HepG2 (cell line): ENCODE data around the gene GLRB. TPM values are rescaled to one million over a fixed set of nuclear protein-coding genes. Genes with fewer than 3 reads are reported as not detected.

ENCODE experiments used
- ATAC-seq: fragments of 200-7000 bp; cut with Tn5 transposase; 3 replicates; pipeline ENCODE4 v1.9.1; 2020; ENCODE audit warnings: mild to moderate bottlenecking, moderate library complexity
- Bru-seq: library from RNA; stranded (reverse); fragments of 400-500 nt; gene quantifications from one replicate; lab custom pipeline; 2021; lab: Mats Ljungman, UMichigan
- BruChase-seq, 2 experiments: library from RNA; stranded (reverse); fragments of 400-500 nt; gene quantifications; one replicate each; lab custom pipeline; 2021; lab: Mats Ljungman, UMichigan
- BruUV-seq: library from RNA; stranded (reverse); fragments of 400-500 nt; replicated peaks from 2 replicates; lab custom pipeline; 2021; lab: Mats Ljungman, UMichigan
- CTCF ChIA-PET: fragments of 300-600 bp; formaldehyde crosslinking; extraction: SDS; loops from one replicate; lab custom pipeline; 2021; ENCODE audit warnings: low total read pairs, inconsistent platforms, low intra/inter-chr PET ratio; lab: Yijun Ruan, JAX
- POLR2A ChIA-PET: fragments of 350-600 bp; sonication (Branson Sonifier 250); formaldehyde crosslinking; loops from one replicate; lab custom pipeline; 2020; ENCODE audit warnings: antibody characterized with exemption, inconsistent platforms; lab: Yijun Ruan, JAX
- DNase-seq: peaks from one replicate; pipeline ENCODE4 v3.0.0-alpha.2; 2015; ENCODE audit warnings: low spot score
- FAIRE-seq: peaks from 3 replicates; lab custom pipeline; 2011; peaks lifted over from hg19 to GRCh38; lab: Jason Lieb, UNC
- H2AFZ ChIP-seq: one replicate; pipeline ENCODE4 v1.6.1; 2011; ENCODE audit warnings: low read length, inconsistent platforms
- H3K27ac ChIP-seq: fragments of 300-600 bp; 3 replicates; pipeline ENCODE4 v1.8.0; 2011; ENCODE audit warnings: mixed run types, mild to moderate bottlenecking, mixed read lengths, low read length, inconsistent platforms; ENCODE audit not compliant: insufficient read depth; ENCODE audit errors: extremely low read length
- H3K27me3 ChIP-seq, 2 experiments: fragments of 200-600 bp in 1 of 2; 2 replicates in 1 of 2; 3 replicates in 1 of 2; pipeline versions ENCODE4 v1.6.0 to v1.8.0; 2011; ENCODE audit warnings: low read length in 2 of 2, mild to moderate bottlenecking in 2 of 2, moderate library complexity in 2 of 2, inconsistent platforms in 1 of 2; ENCODE audit not compliant: insufficient read depth in 2 of 2, control insufficient read depth in 1 of 2
- H3K36me3 ChIP-seq, 2 experiments: fragments of 200-600 bp in 1 of 2; replicated peaks in 1 of 2; 2 replicates in 1 of 2; 3 replicates in 1 of 2; pipeline versions ENCODE4 v1.5.1 to v1.8.0; 2011; ENCODE audit warnings: low read length in 2 of 2, inconsistent platforms in 1 of 2; ENCODE audit not compliant: insufficient read depth in 2 of 2, control insufficient read depth in 1 of 2
- H3K4me1 ChIP-seq: 2 replicates; pipeline ENCODE4 v1.5.1; 2012; ENCODE audit warnings: low read length, inconsistent platforms; ENCODE audit not compliant: insufficient read depth
- H3K4me2 ChIP-seq: 2 replicates; pipeline ENCODE4 v1.6.0; 2011; ENCODE audit warnings: low read depth, low read length, inconsistent platforms
- H3K4me3 ChIP-seq, 3 experiments: fragments of 200-600 bp in 1 of 3; sonication (generic), shearing (Covaris generic) in 1 of 3; replicated peaks in 1 of 3; 2 replicates each; pipeline ENCODE4 v1.5.1; 2011 to 2016; ENCODE audit warnings: low read length in 3 of 3, inconsistent platforms in 2 of 3, low read depth in 2 of 3, mild to moderate bottlenecking in 2 of 3, control low read depth in 1 of 3, mixed read lengths in 1 of 3; ENCODE audit not compliant: insufficient read depth in 1 of 3
- H3K79me2 ChIP-seq: one replicate; pipeline ENCODE4 v1.6.1; 2011; ENCODE audit warnings: low read length, inconsistent platforms; ENCODE audit not compliant: insufficient read depth
- H3K9ac ChIP-seq: 2 replicates; pipeline ENCODE4 v1.6.0; 2011; ENCODE audit warnings: mild to moderate bottlenecking, low read depth, low read length, inconsistent platforms; ENCODE audit not compliant: insufficient read depth
- H3K9me3 ChIP-seq: 2 replicates; pipeline ENCODE4 v1.5.1; 2012; ENCODE audit warnings: mild to moderate bottlenecking, low read length
- H4K20me1 ChIP-seq: 2 replicates; pipeline ENCODE4 v1.6.0; 2011; ENCODE audit warnings: inconsistent platforms, mild to moderate bottlenecking, low read length, moderate library complexity; ENCODE audit not compliant: insufficient read depth
- ATM ChIP-seq: fragments of 450-650 bp; IDR thresholded peaks from 2 replicates; pipeline ENCODE4 v1.7.1; 2017; ENCODE audit warnings: mild to moderate bottlenecking, borderline replicate concordance
- RBAK ChIP-seq: sonication (generic); formaldehyde crosslinking; IDR thresholded peaks from 2 replicates; pipeline ENCODE4 v1.5.1; 2020; ENCODE audit warnings: mild to moderate bottlenecking, missing genetic modification reagents
- SUZ12 ChIP-seq: fragments of 150-350 bp; IDR thresholded peaks from 2 replicates; pipeline ENCODE4 v1.6.1; 2014; ENCODE audit warnings: low read depth, low read length
- TEAD2 ChIP-seq: sonication (generic); formaldehyde crosslinking; IDR thresholded peaks from 2 replicates; pipeline ENCODE4 v1.9.0; 2021; ENCODE audit warnings: missing genetic modification reagents
- ZBTB8A ChIP-seq: sonication (generic); formaldehyde crosslinking; IDR thresholded peaks from 2 replicates; pipeline ENCODE4 v1.4.0; 2020; ENCODE audit warnings: mild to moderate bottlenecking, low read depth, missing genetic modification reagents, borderline replicate concordance
- ZFY ChIP-seq: sonication (generic); formaldehyde crosslinking; IDR thresholded peaks from 2 replicates; pipeline ENCODE4 v1.4.0; 2020; ENCODE audit warnings: missing genetic modification reagents
- ZMYM4 ChIP-seq: sonication (generic); formaldehyde crosslinking; IDR thresholded peaks from 2 replicates; pipeline ENCODE4 v1.8.1; 2023; ENCODE audit warnings: mild to moderate bottlenecking, missing genetic modification reagents
- ZNF263 ChIP-seq: sonication (generic); formaldehyde crosslinking; IDR thresholded peaks from 2 replicates; pipeline ENCODE4 v1.4.0; 2020; ENCODE audit warnings: missing genetic modification reagents
- ZNF441 ChIP-seq: sonication (generic); formaldehyde crosslinking; IDR thresholded peaks from 2 replicates; pipeline ENCODE4 v1.7.0; 2021; ENCODE audit warnings: missing genetic modification reagents, borderline replicate concordance
- ZNF687 ChIP-seq: sonication (generic); formaldehyde crosslinking; IDR thresholded peaks from 2 replicates; pipeline ENCODE4 v1.5.1; 2020; ENCODE audit warnings: mild to moderate bottlenecking, missing genetic modification reagents, moderate library complexity
- ZNF777 ChIP-seq: sonication (generic); formaldehyde crosslinking; IDR thresholded peaks from 2 replicates; pipeline ENCODE4 v1.4.0; 2020; ENCODE audit warnings: missing genetic modification reagents
- WGBS: methylation state at CpG from one replicate; pipeline ENCODE4 v1.1.6; 2017; ENCODE audit warnings: low lambda C conversion rate; 5-methylcytosine and 5-hydroxymethylcytosine counted together
- in situ Hi-C: cut with HindIII; loops from 2 replicates; pipeline ENCODE4 v1.10.0; 2017; ENCODE audit warnings: low pct_unique_long_range_greater_than_20kb; ENCODE audit not compliant: extremely low pct_ligation_motif_present
- intact Hi-C: fragments of 100-400 bp; cut with micrococcal nuclease; formaldehyde crosslinking; loops from one replicate; pipeline ENCODE4 v1.10.0; 2022; ENCODE audit not compliant: unreplicated experiment
- long read RNA-seq, 2 experiments: library from RNA in 1 of 2; library from polyadenylated mRNA in 1 of 2; stranded (forward) in 1 of 2; unstranded in 1 of 2; transcript quantifications; one replicate each; pipeline ENCODE4 v2.0.0, GENCODE V29; 2019 to 2022
- polyA minus RNA-seq, 3 experiments: library from RNA; depleted of rRNA, polyadenylated mRNA; stranded (reverse); fragments of >200 nt; gene quantifications; 2 replicates each; pipeline ENCODE4 v1.2.3, GENCODE V29; 2011; ENCODE audit warnings: low replicate concordance in 1 of 3
- polyA plus RNA-seq, 8 experiments: library from polyadenylated mRNA; depleted of rRNA in 3 of 8; stranded (reverse) in 7 of 8; unstranded in 1 of 8; fragments of >200 nt; fragmentation: Illumina TruSeq in 4 of 8; extraction: Trizol in 4 of 8; gene quantifications; 2 replicates each; pipeline versions ENCODE4 v1.2.1 to v1.2.3, GENCODE V29; 2011 to 2016; ENCODE audit warnings: low read depth in 4 of 8, missing spikeins in 1 of 8, mixed read lengths in 1 of 8; ENCODE audit not compliant: insufficient read depth in 1 of 8
- total RNA-seq, 5 experiments: library from RNA; depleted of rRNA; stranded (reverse); fragments of >200 nt; fragmentation: Illumina TruSeq; extraction: Trizol; gene quantifications; 2 replicates each; pipeline ENCODE4 v1.2.3, GENCODE V29; 2016; ENCODE audit warnings: low read depth in 1 of 5
- TF ChIP-seq, protein P1 (sequence below): sonication (generic); formaldehyde crosslinking; IDR thresholded peaks from 2 replicates; pipeline ENCODE4 v1.4.0; 2020; ENCODE audit warnings: mild to moderate bottlenecking, missing genetic modification reagents

The GLRB gene
- total RNA-seq (2016; rRNA removed; fragmentation: Illumina TruSeq; extraction: Trizol) (0.24 TPM in 1 of 2 replicates, not detected in the other), polyA plus RNA-seq (2011; rRNA removed) (0.07 and 0.17 TPM in 2 replicates), polyA minus RNA-seq (2011; rRNA and poly(A)+ RNA removed; ENCODE audit: low replicate concordance) (not detected in 2 replicates), Bru-seq, nascent RNA (percentile 11 among the genes with signal in this experiment), BruChase-seq, experiment 1, labeled RNA remaining after a 6-hour chase (percentile 10 among the genes with signal in this experiment), BruChase-seq, experiment 2, labeled RNA remaining after a 2-hour chase (percentile 8 among the genes with signal in this experiment)
- total RNA-seq (2016; cell fraction: cytosol; rRNA removed; fragmentation: Illumina TruSeq; extraction: Trizol; ENCODE audit: low read depth), result 0.09 TPM in 1 of 2 replicates, not detected in the other
- 0.11 TPM in 1 of 2 replicates, not detected in the other for total RNA-seq (2016; cell fraction: insoluble cytoplasmic fraction; rRNA removed; fragmentation: Illumina TruSeq; extraction: Trizol)
- total RNA-seq (2016; cell fraction: membrane; rRNA removed; fragmentation: Illumina TruSeq; extraction: Trizol), result 0.21 TPM in 1 of 2 replicates, not detected in the other
- total RNA-seq (2016; cell fraction: nucleus; rRNA removed; fragmentation: Illumina TruSeq; extraction: Trizol), result 0.28 TPM in 1 of 2 replicates, not detected in the other
- 0.04 and 0.13 TPM in 2 replicates for polyA plus RNA-seq (2011; cell fraction: cytosol; rRNA removed)
- polyA plus RNA-seq (2011; cell fraction: nucleus; rRNA removed), result not detected in 2 replicates
- polyA plus RNA-seq (2012), result 0.05 TPM in 1 of 2 replicates, not detected in the other
- polyA plus RNA-seq (2016; cell fraction: cytosol; fragmentation: Illumina TruSeq; extraction: Trizol; ENCODE audit: low read depth), result 0.40 TPM in 1 of 2 replicates, not detected in the other
- 0.20 TPM in 1 of 2 replicates, not detected in the other for polyA plus RNA-seq (2016; cell fraction: insoluble cytoplasmic fraction; fragmentation: Illumina TruSeq; extraction: Trizol; ENCODE audit: low read depth)
- polyA plus RNA-seq (2016; cell fraction: membrane; fragmentation: Illumina TruSeq; extraction: Trizol; ENCODE audit: low read depth), result not detected in 2 replicates
- 0.40 and 0.52 TPM in 2 replicates for polyA plus RNA-seq (2016; cell fraction: nucleus; fragmentation: Illumina TruSeq; extraction: Trizol; ENCODE audit: insufficient read depth, low read depth)
- not detected in 2 replicates for polyA minus RNA-seq (2011; cell fraction: cytosol; rRNA and poly(A)+ RNA removed)
- 0.75 TPM in 1 of 2 replicates, not detected in the other for polyA minus RNA-seq (2011; cell fraction: nucleus; rRNA and poly(A)+ RNA removed)
- long read RNA-seq, experiment 1, result 0 reads
- long read RNA-seq, experiment 2, partial matches to known transcripts, result 0 of 1 reads
- long read RNA-seq, experiment 2, other reads (novel, unspliced or antisense), result 1 of 1 reads

DNA sequence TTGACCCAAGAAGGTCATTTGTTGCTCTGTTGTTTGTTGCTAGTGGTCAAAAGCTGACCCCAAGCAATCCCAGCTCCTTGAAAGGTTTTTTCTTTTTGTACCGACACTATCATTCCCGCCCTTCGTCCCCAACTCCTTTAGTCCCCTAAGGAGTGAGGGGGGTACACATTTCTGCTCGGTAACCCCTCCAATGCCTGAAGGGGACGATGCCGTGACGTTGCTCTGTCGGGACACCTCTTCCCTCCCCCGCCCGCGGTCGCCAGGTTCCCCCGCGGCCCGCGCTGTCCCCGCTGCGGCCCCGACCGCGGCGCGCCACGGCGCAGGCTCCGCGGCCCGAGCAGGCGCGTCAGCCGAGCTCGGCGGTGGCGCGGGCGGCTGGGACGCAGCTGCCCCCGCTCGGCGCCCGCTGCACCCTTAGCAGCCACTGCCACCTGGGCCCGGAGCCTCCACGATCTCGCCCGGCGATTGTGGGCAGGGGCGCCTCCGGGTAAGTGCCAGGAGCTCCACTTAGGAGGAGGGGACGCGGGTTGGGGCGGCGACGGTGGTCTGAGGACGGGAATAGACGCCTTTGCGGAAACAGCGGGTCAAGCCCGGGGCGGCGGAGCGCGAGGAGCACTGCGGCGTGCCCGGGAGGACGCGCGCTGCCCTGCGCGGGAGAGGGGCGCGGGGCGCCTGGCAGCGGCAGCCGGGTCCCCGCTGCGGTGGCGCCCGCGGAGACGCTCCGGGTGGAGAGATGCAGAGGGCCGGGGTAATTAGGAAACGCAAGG, at the start of gene GLRB:
TSS of gene GLRB (plus strand) at position 340 of the 767 bp plus-strand sequence. CDS start 1,875 bp downstream, outside the sequence.
- no peak within 1 kb of the TSS for H3K9ac ChIP-seq
- TF ChIP-seq RBAK (CRISPR knock-in tag) (no peak), TEAD2 (CRISPR knock-in tag) (no peak), ZNF441 (CRISPR knock-in tag) (no peak), ZNF687 (CRISPR knock-in tag) (peak; percentile 44), ZBTB8A (CRISPR knock-in tag) (no peak), ATM (no peak), SUZ12 (no peak), ZNF777 (CRISPR knock-in tag) (peak; percentile 67), ZNF263 (CRISPR knock-in tag) (peak; percentile 97), ZMYM4 (CRISPR knock-in tag) (no peak; the same call in 1 of the 2 replicates), ZFY (CRISPR knock-in tag) (peak; percentile 35; the same call in 1 of the 2 replicates)
- TF ChIP-seq, protein P1, sequence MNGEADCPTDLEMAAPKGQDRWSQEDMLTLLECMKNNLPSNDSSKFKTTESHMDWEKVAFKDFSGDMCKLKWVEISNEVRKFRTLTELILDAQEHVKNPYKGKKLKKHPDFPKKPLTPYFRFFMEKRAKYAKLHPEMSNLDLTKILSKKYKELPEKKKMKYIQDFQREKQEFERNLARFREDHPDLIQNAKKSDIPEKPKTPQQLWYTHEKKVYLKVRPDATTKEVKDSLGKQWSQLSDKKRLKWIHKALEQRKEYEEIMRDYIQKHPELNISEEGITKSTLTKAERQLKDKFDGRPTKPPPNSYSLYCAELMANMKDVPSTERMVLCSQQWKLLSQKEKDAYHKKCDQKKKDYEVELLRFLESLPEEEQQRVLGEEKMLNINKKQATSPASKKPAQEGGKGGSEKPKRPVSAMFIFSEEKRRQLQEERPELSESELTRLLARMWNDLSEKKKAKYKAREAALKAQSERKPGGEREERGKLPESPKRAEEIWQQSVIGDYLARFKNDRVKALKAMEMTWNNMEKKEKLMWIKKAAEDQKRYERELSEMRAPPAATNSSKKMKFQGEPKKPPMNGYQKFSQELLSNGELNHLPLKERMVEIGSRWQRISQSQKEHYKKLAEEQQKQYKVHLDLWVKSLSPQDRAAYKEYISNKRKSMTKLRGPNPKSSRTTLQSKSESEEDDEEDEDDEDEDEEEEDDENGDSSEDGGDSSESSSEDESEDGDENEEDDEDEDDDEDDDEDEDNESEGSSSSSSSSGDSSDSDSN (CRISPR knock-in tag), result peak; percentile 61; the same call in 1 of the 2 replicates

More for the DNA sequence above, at the start of gene GLRB:
- intact Hi-C loops, result no loop called here
- ChIA-PET POLR2A (no interaction called here), CTCF (no interaction called here)
- FAIRE-seq (no peak), ATAC-seq (peak; percentile 98), DNase-seq (no peak)
- Histone ChIP-seq H4K20me1 (no peaks in the 10 kb centered on the region), H3K36me3 (no peaks in the 10 kb centered on the region), H3K79me2 (no peaks in the 10 kb centered on the region), H3K27ac (no peak within 1 kb of the TSS), H2AFZ (no peak within 1 kb of the TSS), H3K4me2 (peak within 1 kb of the TSS; percentile 94), H3K4me1 (peaks cover 12% of the 10 kb centered on the region), H3K27me3 (peaks cover 3 to 17% of the 10 kb centered on the region in 2 experiments; a peak in 3 of 5 replicates), H3K9me3 (no peaks in the 10 kb centered on the region), H3K4me3 (peak within 1 kb of the TSS; percentile 37 to 73 (median 58); a peak in 5 of 6 replicates)
- 13% methylated on average over 8 of the region's 84 CpGs for WGBS
- in situ Hi-C loops, result no loop called here
- BruUV-seq, result no TSS peak
